IMR-90 (cell line): ENCODE results near the gene KLRF1. TPM values are rescaled to one million over a fixed set of nuclear protein-coding genes. Genes with fewer than 3 reads are reported as not detected.

Experiments used
- ATAC-seq: fragments of 200-7000 bp; cut with Tn5 transposase; 2 replicates; pipeline ENCODE4 v1.9.1; 2020; ENCODE audit warnings: low read depth, mild to moderate bottlenecking, moderate library complexity
- BruUV-seq: library from RNA; stranded (reverse); fragments of 400-500 nt; replicated peaks from 2 replicates; lab custom pipeline; 2021; lab: Mats Ljungman, UMichigan
- CTCF ChIA-PET: fragments of 300-600 bp; formaldehyde crosslinking; extraction: SDS; loops from one replicate; lab custom pipeline; 2021; ENCODE audit warnings: antibody characterized with exemption; lab: Yijun Ruan, JAX
- POLR2A ChIA-PET: fragments of 300-600 bp; sonication (Branson Sonifier 250); formaldehyde crosslinking; loops from one replicate; lab custom pipeline; 2022; ENCODE audit warnings: antibody characterized with exemption; ENCODE audit not compliant: unreplicated experiment; lab: Charles Lee
- DNase-seq: peaks from one replicate; pipeline ENCODE4 v3.0.0; 2013
- H2AFZ ChIP-seq: replicated peaks from 2 replicates; pipeline ENCODE3; 2013; ENCODE audit warnings: low read length, mild to moderate bottlenecking; ENCODE audit not compliant: poor library complexity
- H2AK5ac ChIP-seq: 2 replicates; pipeline ENCODE4 v1.6.1; 2013; ENCODE audit warnings: low read depth, low read length, inconsistent platforms
- H2AK9ac ChIP-seq: replicated peaks from 2 replicates; pipeline ENCODE3; 2013; ENCODE audit warnings: mild to moderate bottlenecking, low read depth, low read length, moderate library complexity; ENCODE audit not compliant: poor library complexity
- H2BK120ac ChIP-seq: 2 replicates; pipeline ENCODE4 v1.6.1; 2013; ENCODE audit warnings: low read depth, low read length, inconsistent platforms
- H2BK15ac ChIP-seq: 3 replicates; pipeline ENCODE4 v1.6.1; 2013; ENCODE audit warnings: low read depth, low read length, inconsistent platforms
- H2BK20ac ChIP-seq: 2 replicates; pipeline ENCODE4 v1.6.1; 2013; ENCODE audit warnings: low read depth, mild to moderate bottlenecking, inconsistent platforms, low read length, moderate library complexity
- H2BK5ac ChIP-seq: 2 replicates; pipeline ENCODE4 v1.6.1; 2013; ENCODE audit warnings: mild to moderate bottlenecking, low read depth, low read length, inconsistent platforms; ENCODE audit not compliant: poor library complexity, severe bottlenecking
- H3K14ac ChIP-seq: replicated peaks from 2 replicates; pipeline ENCODE4 v1.6.1; 2013; ENCODE audit warnings: low read depth, low read length, inconsistent platforms
- H3K18ac ChIP-seq: 2 replicates; pipeline ENCODE4 v1.6.1; 2013; ENCODE audit warnings: low read depth, low read length, control low read depth
- H3K23ac ChIP-seq: 2 replicates; pipeline ENCODE4 v1.6.1; 2013; ENCODE audit warnings: low read depth, low read length, inconsistent platforms
- H3K27ac ChIP-seq: 2 replicates; pipeline ENCODE4 v1.5.1; 2013; ENCODE audit warnings: mild to moderate bottlenecking, control low read depth, low read length; ENCODE audit not compliant: insufficient read depth
- H3K27me3 ChIP-seq: 2 replicates; pipeline ENCODE4 v1.6.1; 2013; ENCODE audit warnings: low read length; ENCODE audit not compliant: control insufficient read depth, insufficient read depth
- H3K36me3 ChIP-seq: 2 replicates; pipeline ENCODE4 v1.6.1; 2013; ENCODE audit warnings: low read length, mixed read lengths; ENCODE audit not compliant: control insufficient read depth, insufficient read depth
- H3K4ac ChIP-seq: 2 replicates; pipeline ENCODE4 v1.6.1; 2013; ENCODE audit warnings: low read depth, low read length, inconsistent platforms
- H3K4me1 ChIP-seq: 2 replicates; pipeline ENCODE4 v1.6.1; 2013; ENCODE audit warnings: low read length, mixed read lengths; ENCODE audit not compliant: control insufficient read depth, insufficient read depth
- H3K4me2 ChIP-seq: 2 replicates; pipeline ENCODE4 v1.6.1; 2013; ENCODE audit warnings: low read depth, mild to moderate bottlenecking, control low read depth, low read length, moderate library complexity
- H3K4me3 ChIP-seq: 2 replicates; pipeline ENCODE4 v1.5.1; 2013; ENCODE audit warnings: low read depth, mild to moderate bottlenecking, control low read depth, low read length, moderate library complexity; ENCODE audit not compliant: insufficient read depth
- H3K56ac ChIP-seq: 2 replicates; pipeline ENCODE4 v1.6.1; 2013; ENCODE audit warnings: low read length, inconsistent platforms; ENCODE audit not compliant: insufficient read depth; ENCODE audit errors: extremely low read depth
- H3K79me1 ChIP-seq, 2 experiments: 2 replicates each; pipeline ENCODE4 v1.6.1; 2013; ENCODE audit warnings: low read length in 2 of 2, inconsistent platforms in 1 of 2, low read depth in 1 of 2
- H3K9ac ChIP-seq: 2 replicates; pipeline ENCODE4 v1.6.1; 2013; ENCODE audit warnings: low read depth, low read length, control low read depth
- H3K9me1 ChIP-seq: 2 replicates; pipeline ENCODE4 v1.6.1; 2013; ENCODE audit warnings: low read length, inconsistent platforms; ENCODE audit not compliant: insufficient read depth
- H3K9me3 ChIP-seq: 2 replicates; pipeline ENCODE4 v1.6.1; 2013; ENCODE audit warnings: low read length; ENCODE audit not compliant: control insufficient read depth, insufficient read depth
- H4K20me1 ChIP-seq: 2 replicates; pipeline ENCODE4 v1.6.1; 2013; ENCODE audit warnings: low read length, inconsistent platforms; ENCODE audit not compliant: insufficient read depth
- H4K5ac ChIP-seq: 2 replicates; pipeline ENCODE4 v1.6.1; 2013; ENCODE audit warnings: mild to moderate bottlenecking, low read depth, low read length, control low read depth
- H4K8ac ChIP-seq, 2 experiments: 2 replicates each; pipeline ENCODE4 v1.6.1; 2013; ENCODE audit warnings: low read depth in 2 of 2, low read length in 2 of 2, control low read depth in 1 of 2, inconsistent platforms in 1 of 2
- H4K91ac ChIP-seq: 2 replicates; pipeline ENCODE4 v1.6.1; 2013; ENCODE audit warnings: low read depth, low read length, inconsistent platforms; ENCODE audit not compliant: insufficient read depth
- BHLHE40 ChIP-seq: fragments of 150-350 bp; IDR thresholded peaks from 2 replicates; pipeline ENCODE4 v1.6.1; 2016; ENCODE audit warnings: mild to moderate bottlenecking, low read depth, low read length
- NFE2L2 ChIP-seq: fragments of 150-350 bp; IDR thresholded peaks from 2 replicates; pipeline ENCODE4 v1.6.1; 2016; ENCODE audit warnings: low read depth, mild to moderate bottlenecking, low read length
- POLR2A ChIP-seq: IDR thresholded peaks from 2 replicates; pipeline ENCODE4 v1.6.1; 2012; ENCODE audit warnings: mild to moderate bottlenecking, low read depth, low read length
- RAD21 ChIP-seq: IDR thresholded peaks from 2 replicates; pipeline ENCODE4 v1.6.1; 2012; ENCODE audit warnings: low read length, improper control_type of control experiment
- RCOR1 ChIP-seq: IDR thresholded peaks from 2 replicates; pipeline ENCODE4 v1.6.1; 2012; ENCODE audit warnings: mild to moderate bottlenecking, low read length, improper control_type of control experiment; ENCODE audit not compliant: insufficient replicate concordance
- SMC3 ChIP-seq: fragments of 150-350 bp; IDR thresholded peaks from 2 replicates; pipeline ENCODE4 v1.6.1; 2016; ENCODE audit warnings: low read depth, mild to moderate bottlenecking, antibody characterized with exemption, low read length, moderate library complexity
- WGBS, 2 experiments: methylation state at CpG; one replicate each; pipeline versions ENCODE4 v1.1.5 to v1.1.7; 2013; ENCODE audit warnings: missing lambda C conversion rate in 2 of 2; ENCODE audit not compliant: insufficient read length in 1 of 2; ENCODE audit errors: extremely low coverage in 2 of 2; 5-methylcytosine and 5-hydroxymethylcytosine counted together
- dilution Hi-C: fragments of 300-500 bp; cut with HindIII; formaldehyde crosslinking; loops from one replicate; pipeline ENCODE4 v1.14.3; 2018; ENCODE audit warnings: low sequenced_read_pairs; ENCODE audit not compliant: unreplicated experiment
- in situ Hi-C: fragments of 300-500 bp; cut with MboI; formaldehyde crosslinking; loops from 3 replicates; pipeline ENCODE4 v1.14.3; 2019; ENCODE audit warnings: low sequenced_read_pairs, inconsistent platforms, mixed read lengths
- intact Hi-C: fragments of 100-400 bp; cut with micrococcal nuclease; formaldehyde crosslinking; loops from 2 replicates; pipeline ENCODE4 v1.10.0; 2022
- polyA plus RNA-seq, 3 experiments: library from polyadenylated mRNA; depleted of rRNA; stranded (reverse); fragments of >200 nt; gene quantifications; 2 replicates each; pipeline ENCODE4 v1.2.3, GENCODE V29; 2012; ENCODE audit warnings: low replicate concordance in 1 of 3
- total RNA-seq: library from RNA; depleted of rRNA; stranded (reverse); fragments of >200 nt; gene quantifications from 2 replicates; pipeline ENCODE4 v1.2.3, GENCODE V29; 2012

Gene KLRF1
- total and polyA plus RNA-seq, 2 of the 4 experiments (the other 2 are of a cell fraction): not detected

GRCh38 chr12:9796346-9796745 lies 30.9 kb upstream of the KLRF1 start (continued):
- TF ChIP-seq POLR2A (no peak), RCOR1 (no peak), NFE2L2 (no peak), BHLHE40 (no peak), SMC3 (no peak)

DNA sequence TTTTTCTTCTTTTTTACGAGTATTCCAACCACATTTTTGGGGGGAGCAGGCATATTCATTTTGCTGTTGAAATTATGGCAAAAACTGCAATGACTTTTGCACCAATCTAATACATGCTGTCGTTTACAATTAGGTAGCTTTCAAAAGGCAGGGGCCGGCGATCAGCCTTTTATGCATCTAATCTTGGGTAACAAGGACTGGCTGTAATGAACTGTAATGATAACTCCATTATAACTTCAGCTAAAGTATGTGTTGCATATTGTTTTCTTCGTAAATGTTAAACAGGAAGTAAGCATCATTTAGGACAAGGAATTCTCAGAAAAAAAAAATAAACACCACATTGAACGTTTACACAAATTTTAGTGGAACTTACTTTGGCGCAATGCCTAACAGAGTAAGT lies 30.3 kb upstream of the KLRF1 start:
- Histone ChIP-seq H3K14ac (peak overlapping the region; percentile 58), H3K18ac (no peak overlapping the region), H2AFZ (no peak overlapping the region), H2BK15ac (no peak overlapping the region), H3K9me1 (0 out of 2 replicates have a peak, but pooled peaks cover 2% of the 10 kb centered on the region), H3K4me1 (peaks cover 2% of the 10 kb centered on the region; the same call in 1 of the 2 replicates), H3K23ac (no peak overlapping the region), H2AK9ac (no peak overlapping the region), H3K27ac (no peak overlapping the region), H3K4ac (peak overlapping the region; percentile 36; the same call in 1 of the 2 replicates), H3K4me2 (peak overlapping the region; percentile 58), H2AK5ac (no peak overlapping the region), H3K79me1 (no peaks in the 10 kb centered on the region), H3K9ac (no peak overlapping the region), H2BK5ac (peak overlapping the region; percentile 31), H4K5ac (no peak overlapping the region), H4K91ac (no peak overlapping the region), H4K8ac (peak overlapping the region in 1 of 2 experiments; percentile 11; a peak in 2 of 4 replicates), H2BK120ac (peak overlapping the region; percentile 72), H3K27me3 (no peaks in the 10 kb centered on the region), H2BK20ac (peak overlapping the region; percentile 62; the same call in 1 of the 2 replicates), H3K36me3 (no peaks in the 10 kb centered on the region), H3K9me3 (no peaks in the 10 kb centered on the region), H3K56ac (no peak overlapping the region), H3K4me3 (no peak overlapping the region), H4K20me1 (no peaks in the 10 kb centered on the region)
- no peak for ATAC-seq
- DNase-seq: no peak
- intact Hi-C loops: no loop called here
- ChIA-PET CTCF (interaction anchor here (1.4 to 5.8 kb wide), 2 partner anchors 17 to 46 kb away, joined by 6 to 39 read pairs; no protein-coding TSS in a partner anchor), POLR2A (no interaction called here)
- no CpG with 5 or more reads among the region's 7 CpGs for WGBS, 2 experiments
- dilution Hi-C loops: no loop called here
- no TSS peak for BruUV-seq
- in situ Hi-C loops: no loop called here
- no peak for TF ChIP-seq RAD21
